ENCODE data around the gene BCO1.

BCO1 gene

GRCh38 chr16:81232740-81233367 is 5.6 kb upstream of the BCO1 start:
- DNase-seq, result no peak

GRCh38 chr16:81237282-81237681 is 1.2 kb upstream of the BCO1 start:
- DNase-seq, result peak; percentile 43

GRCh38 chr16:81237942-81238295 is 570 bp upstream of the BCO1 start:
- no peak for DNase-seq

- DNase-seq, result no peak
Measured at GRCh38 chr16:81239367-81240121, 1.1 kb downstream of the BCO1 start.

GRCh38 chr16:81241706-81242105 is 3.2 kb downstream of the BCO1 start:
- no peak for DNase-seq

GRCh38 chr16:81242977-81243618 is 4.6 kb downstream of the BCO1 start:
- no peak for DNase-seq

- no peak for DNase-seq
Measured at GRCh38 chr16:81243942-81244341, 5.5 kb downstream of the BCO1 start.

GRCh38 chr16:81251871-81252270 is 13.4 kb downstream of the BCO1 start:
- no peak for DNase-seq

- no peak for DNase-seq
Measured at GRCh38 chr16:81253141-81253540, 14.7 kb downstream of the BCO1 start.

GRCh38 chr16:81254922-81255526 is 16.5 kb downstream of the BCO1 start:
- no peak for DNase-seq

- DNase-seq, result no peak
Measured at GRCh38 chr16:81259916-81260315, 21.4 kb downstream of the BCO1 start.

GRCh38 chr16:81261049-81261648 is 22.7 kb downstream of the BCO1 start:
- no peak for DNase-seq

GRCh38 chr16:81263470-81264220 is 25.2 kb downstream of the BCO1 start:
- peak; percentile 76 for DNase-seq

- DNase-seq, result no peak
Measured at GRCh38 chr16:81264386-81264785, 25.9 kb downstream of the BCO1 start.

GRCh38 chr16:81265052-81265451 is 26.6 kb downstream of the BCO1 start:
- DNase-seq, result no peak

GRCh38 chr16:81265658-81266451 is 27.4 kb downstream of the BCO1 start:
- DNase-seq, result peak; percentile 70

GRCh38 chr16:81266680-81267095 is 28.2 kb downstream of the BCO1 start:
- DNase-seq, result no peak

- no peak for DNase-seq
Measured at GRCh38 chr16:81268509-81268908, 30.0 kb downstream of the BCO1 start.

GRCh38 chr16:81273223-81273950 is 34.9 kb downstream of the BCO1 start:
- DNase-seq, result no peak

GRCh38 chr16:81275064-81275532 is 36.6 kb downstream of the BCO1 start:
- no peak for DNase-seq

- DNase-seq, result no peak
Measured at GRCh38 chr16:81275795-81276194, 37.3 kb downstream of the BCO1 start.

All from right hindlimb (tissue), 1 donor.